PC-3 (cell line): ENCODE results near the gene HOXC9. TPM values are rescaled to one million over a fixed set of nuclear protein-coding genes. Genes with fewer than 3 reads are reported as not detected.

Source experiments
- ATAC-seq: fragments of 200-7000 bp; cut with Tn5 transposase; 2 replicates; pipeline ENCODE4 v1.9.1; 2020; ENCODE audit warnings: mild to moderate bottlenecking, moderate library complexity
- BruUV-seq: library from RNA; stranded (reverse); fragments of 400-500 nt; replicated peaks from 2 replicates; lab custom pipeline; 2021; lab: Mats Ljungman, UMichigan
- CTCF ChIA-PET: fragments of 300-600 bp; sonication (Branson Sonifier 250); formaldehyde crosslinking; loops from one replicate; lab custom pipeline; 2022; ENCODE audit warnings: antibody characterized with exemption; lab: Charles Lee
- POLR2A ChIA-PET: fragments of 300-600 bp; sonication (Branson Sonifier 250); formaldehyde crosslinking; loops from one replicate; lab custom pipeline; 2022; ENCODE audit warnings: antibody characterized with exemption; ENCODE audit not compliant: unreplicated experiment; lab: Charles Lee
- DNase-seq: peaks from one replicate; pipeline ENCODE4 v3.0.0-alpha.2; 2015
- H2AFZ ChIP-seq: fragments of 300-600 bp; sonication (generic); 2 replicates; pipeline ENCODE4 v1.6.0; 2016; ENCODE audit warnings: antibody characterized with exemption, low read length
- H3F3A ChIP-seq: fragments of 300-600 bp; sonication (generic); one replicate; pipeline ENCODE4 v1.6.0; 2017; ENCODE audit warnings: antibody characterized with exemption, low read length, control low read depth, mild to moderate bottlenecking; ENCODE audit not compliant: unreplicated experiment
- H3K27ac ChIP-seq: fragments of 300-600 bp; sonication (generic); 2 replicates; pipeline ENCODE4 v1.5.1; 2016; ENCODE audit warnings: mild to moderate bottlenecking, low read length
- H3K27me3 ChIP-seq: fragments of 300-600 bp; sonication (generic); 2 replicates; pipeline ENCODE4 v1.6.1; 2016; ENCODE audit warnings: low read length, mixed read lengths
- H3K36me3 ChIP-seq: fragments of 300-600 bp; sonication (generic); 2 replicates; pipeline ENCODE4 v1.6.1; 2016; ENCODE audit warnings: low read depth, mixed run types, low read length, mixed read lengths
- H3K4me1 ChIP-seq: fragments of 300-600 bp; sonication (generic); 2 replicates; pipeline ENCODE4 v1.5.1; 2016; ENCODE audit warnings: low read length; ENCODE audit not compliant: insufficient read depth
- H3K4me2 ChIP-seq: fragments of 300-600 bp; sonication (generic); 2 replicates; pipeline ENCODE4 v1.6.0; 2016; ENCODE audit warnings: low read length
- H3K4me3 ChIP-seq: fragments of 300-600 bp; sonication (generic); 2 replicates; pipeline ENCODE4 v1.5.1; 2016; ENCODE audit warnings: mild to moderate bottlenecking, low read length, mixed read lengths
- H3K79me2 ChIP-seq: fragments of 300-600 bp; sonication (generic); 2 replicates; pipeline ENCODE4 v1.6.1; 2017; ENCODE audit warnings: low read length, mixed read lengths
- H3K9ac ChIP-seq: fragments of 300-600 bp; sonication (generic); 2 replicates; pipeline ENCODE4 v1.6.0; 2016; ENCODE audit warnings: mild to moderate bottlenecking, low read length
- H3K9me2 ChIP-seq: fragments of 300-600 bp; sonication (generic); replicated peaks from 2 replicates; pipeline ENCODE4 v1.6.1; 2016; ENCODE audit warnings: mixed run types, low read length, mixed read lengths
- H3K9me3 ChIP-seq: fragments of 300-600 bp; sonication (generic); 2 replicates; pipeline ENCODE4 v1.6.1; 2016; ENCODE audit warnings: low read length, mixed read lengths
- H4K20me1 ChIP-seq: fragments of 300-600 bp; sonication (generic); 2 replicates; pipeline ENCODE4 v1.6.1; 2016; ENCODE audit warnings: low read length, mixed read lengths
- CTCF ChIP-seq: fragments of 300-600 bp; sonication (generic); conservative IDR thresholded peaks from 2 replicates; pipeline ENCODE4 v1.5.1; 2017; ENCODE audit warnings: antibody characterized with exemption, low read depth, mild to moderate bottlenecking, low read length
- EZH2 ChIP-seq: fragments of 300-600 bp; sonication (generic); IDR thresholded peaks from one replicate; pipeline ENCODE4 v1.6.1; 2017; ENCODE audit warnings: antibody characterized with exemption, mild to moderate bottlenecking, low read length; ENCODE audit not compliant: unreplicated experiment
- EZH2phosphoT487 ChIP-seq: fragments of 300-600 bp; sonication (generic); IDR thresholded peaks from 2 replicates; pipeline ENCODE4 v1.6.1; 2018; ENCODE audit warnings: mild to moderate bottlenecking, antibody characterized with exemption, low read length, borderline replicate concordance
- intact Hi-C: fragments of 100-400 bp; cut with micrococcal nuclease; formaldehyde crosslinking; loops from 2 replicates; pipeline ENCODE4 v1.9.0; 2023
- total RNA-seq: library from RNA; depleted of rRNA; stranded (reverse); fragments of >200 nt; gene quantifications from 2 replicates; pipeline ENCODE4 v1.2.3, GENCODE V29; 2014

HOXC9 gene
- total RNA-seq, 1 experiment from 2014 or later, result 1.5 TPM

DNA sequence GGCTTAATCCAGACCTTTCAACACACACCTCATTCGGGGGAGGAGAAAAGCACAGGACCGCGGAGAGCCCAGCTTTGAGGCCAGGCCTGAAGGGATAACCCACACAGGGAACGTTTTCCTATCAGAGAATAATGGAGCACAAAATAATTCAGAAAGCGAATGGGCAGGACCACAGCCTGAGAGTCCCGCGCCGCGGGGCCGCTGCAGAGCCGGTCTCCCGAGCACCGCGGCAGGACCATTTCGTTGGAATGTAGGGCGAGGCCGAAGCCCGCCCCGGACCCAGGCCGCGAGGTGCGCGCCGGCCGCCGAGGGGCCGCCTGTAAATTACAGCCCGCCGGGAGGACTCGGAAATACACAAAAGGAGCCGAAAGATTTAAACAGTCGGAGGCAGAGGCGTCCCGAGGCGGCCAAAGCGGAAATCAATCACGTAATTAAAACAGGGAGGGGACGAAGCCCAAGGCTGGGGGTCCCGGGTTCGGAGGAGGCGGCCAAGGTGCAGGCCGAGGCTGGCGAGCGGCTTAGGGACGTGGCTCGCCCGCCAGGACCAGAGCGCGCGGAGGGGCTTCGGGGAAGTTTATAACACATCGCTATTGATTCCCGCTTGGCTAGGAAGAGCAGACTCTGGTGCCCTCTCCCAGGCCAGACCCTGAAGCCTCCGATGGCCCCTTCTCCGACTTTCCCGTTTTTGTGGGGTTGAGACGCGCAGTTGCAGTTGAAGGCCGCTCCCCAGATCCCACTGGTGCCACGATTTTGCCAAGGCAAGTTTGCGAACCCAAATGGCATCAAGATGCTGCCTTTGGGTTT, 47.4 kb downstream of the HOXC9 start:
- Histone ChIP-seq H3K36me3 (no peaks in the 10 kb centered on the region), H3K27me3 (peaks cover 8% of the 10 kb centered on the region; the same call in 1 of the 2 replicates), H3K4me1 (peaks cover 11% of the 10 kb centered on the region), H3K27ac (no peak overlapping the region), H3K9me2 (no peaks in the 10 kb centered on the region), H3F3A (no peaks in the 10 kb centered on the region), H3K4me2 (no peak overlapping the region), H3K9ac (no peak overlapping the region), H3K9me3 (no peaks in the 10 kb centered on the region), H4K20me1 (no peaks in the 10 kb centered on the region), H3K4me3 (no peak overlapping the region), H2AFZ (no peak overlapping the region), H3K79me2 (no peaks in the 10 kb centered on the region)
- ChIA-PET CTCF (no interaction called here), POLR2A (no interaction called here)
- no peak for TF ChIP-seq CTCF
- no peak for TF ChIP-seq EZH2phosphoT487
- TF ChIP-seq EZH2, result no peak
- DNase-seq, result no peak
- intact Hi-C loops, result no loop called here
- BruUV-seq, result no TSS peak
- ATAC-seq, result no peak

DNA sequence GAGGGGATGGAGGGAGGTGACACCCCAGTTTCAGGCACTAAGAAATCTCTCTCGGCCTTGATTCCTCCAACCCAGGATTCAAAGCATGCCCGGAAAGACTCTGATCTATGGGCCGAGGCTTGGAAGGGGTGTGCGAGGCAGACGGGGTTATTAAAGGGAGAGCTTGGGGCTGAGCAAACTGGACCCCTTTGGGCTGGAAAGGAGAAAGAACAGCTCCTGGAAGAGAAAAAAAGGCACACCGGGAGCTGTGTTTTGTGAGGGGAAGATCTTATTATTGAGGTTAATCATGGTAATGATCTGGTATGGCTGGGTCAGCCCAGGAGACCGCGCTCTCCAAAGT, 48.0 kb downstream of the HOXC9 start:
- H4K20me1 ChIP-seq, result no peaks in the 10 kb centered on the region
- no TSS peak for BruUV-seq
- H3K4me2 ChIP-seq, result no peak overlapping the region
- intact Hi-C loops, result no loop called here
- H3F3A ChIP-seq, result no peaks in the 10 kb centered on the region
- no peak overlapping the region for H3K27ac ChIP-seq
- H3K36me3 ChIP-seq, result no peaks in the 10 kb centered on the region
- ChIA-PET CTCF (no interaction called here), POLR2A (no interaction called here)
- no peaks in the 10 kb centered on the region for H3K9me2 ChIP-seq
- H3K4me1 ChIP-seq, result peaks cover 17% of the 10 kb centered on the region
- H3K9ac ChIP-seq, result no peak overlapping the region
- ATAC-seq, result no peak
- H2AFZ ChIP-seq, result no peak overlapping the region
- no peaks in the 10 kb centered on the region for H3K9me3 ChIP-seq
- H3K79me2 ChIP-seq, result no peaks in the 10 kb centered on the region
- no peak for TF ChIP-seq CTCF
- no peak for TF ChIP-seq EZH2
- TF ChIP-seq EZH2phosphoT487, result no peak
- no peak for DNase-seq
- H3K27me3 ChIP-seq, result peaks cover 8% of the 10 kb centered on the region; the same call in 1 of the 2 replicates
- no peak overlapping the region for H3K4me3 ChIP-seq

- ChIA-PET CTCF (no interaction called here), POLR2A (no interaction called here)
- H3K4me2 ChIP-seq, result no peak overlapping the region
- no peak overlapping the region for H3K4me3 ChIP-seq
- ATAC-seq (no peak), DNase-seq (no peak)
- no peak overlapping the region for H3K27ac ChIP-seq
- no peaks in the 10 kb centered on the region for H4K20me1 ChIP-seq
- H3K4me1 ChIP-seq, result peaks cover 17% of the 10 kb centered on the region
- no peaks in the 10 kb centered on the region for H3K9me3 ChIP-seq
- intact Hi-C loops, result no loop called here
- TF ChIP-seq EZH2phosphoT487, result no peak
- no peak for TF ChIP-seq CTCF
- no peak for TF ChIP-seq EZH2
- H3K79me2 ChIP-seq, result no peaks in the 10 kb centered on the region
- H3F3A ChIP-seq, result no peaks in the 10 kb centered on the region
- H2AFZ ChIP-seq, result no peak overlapping the region
- H3K9me2 ChIP-seq, result no peaks in the 10 kb centered on the region
- no peak overlapping the region for H3K9ac ChIP-seq
- no peaks in the 10 kb centered on the region for H3K36me3 ChIP-seq
- peaks cover 8% of the 10 kb centered on the region; the same call in 1 of the 2 replicates for H3K27me3 ChIP-seq
- no TSS peak for BruUV-seq
Measured at GRCh38 chr12:54048406-54049093, 48.6 kb downstream of the HOXC9 start.
